ENCODE results near the gene CITED4. TPM values are rescaled to one million over a fixed set of nuclear protein-coding genes. Genes with fewer than 3 reads are reported as not detected.
A peak's percentile ranks its signal among the peaks of the same experiment; 100 is the strongest.

Gene CITED4
- polyA plus RNA-seq, 1 of the 3 experiments (the other 2 are of a cell fraction) = 10.1 TPM

DNA sequence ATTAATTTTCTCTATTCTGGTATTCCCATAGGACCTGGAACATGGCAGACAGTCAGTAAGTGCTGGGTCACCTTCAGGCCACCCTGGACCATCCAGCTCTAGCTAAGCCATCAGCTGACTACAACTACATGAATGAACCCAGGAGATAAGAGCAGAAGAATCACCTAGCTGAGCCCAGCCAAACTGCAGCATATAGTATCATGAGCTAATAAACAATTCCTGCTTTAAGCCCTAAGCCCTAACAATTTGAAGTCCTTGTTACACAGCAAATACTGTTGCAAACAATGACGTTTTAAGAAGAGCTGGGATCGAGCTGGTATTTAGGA is 14.2 kb upstream of the CITED4 start:
- no peak for TF ChIP-seq YY1 (IDR thresholded peaks at IDR 0.05; ENCODE audit: low read depth)
- Histone ChIP-seq H3K9me3 (no peaks in the 10 kb centered on the region), H2AFZ (ENCODE audit: low read depth) (no peak overlapping the region), H3K4me3 (ENCODE audit: low read depth in 2 of 2, low read length in 1 of 2) (no peak overlapping the region), H3K27me3 (ENCODE audit: insufficient read depth) (no peaks in the 10 kb centered on the region), H3K9me2 (no peaks in the 10 kb centered on the region), H3K36me3 (replicated peaks in 1 of 2; ENCODE audit: control insufficient read depth in 1 of 2, insufficient read depth in 2 of 2, low read length in 1 of 2) (no peaks in the 10 kb centered on the region), H3K27ac (ENCODE audit: low read depth in 2 of 2, low read length in 1 of 2) (peak overlapping the region; percentile 88 to 90; a peak in 3 of 4 replicates), H4K20me1 (ENCODE audit: insufficient read depth) (no peaks in the 10 kb centered on the region), H3K4me1 (ENCODE audit: control insufficient read depth in 1 of 2, insufficient read depth in 2 of 2, low read depth in 1 of 2, low read length in 1 of 2) (peaks cover 7 to 28% of the 10 kb centered on the region in 2 experiments; a peak in 3 of 4 replicates), H3K4me2 (no peak overlapping the region), H3F3A (replicated peaks; ENCODE audit: insufficient read depth) (peaks cover 42% of the 10 kb centered on the region), H3K79me2 (ENCODE audit: insufficient read depth) (no peaks in the 10 kb centered on the region), H3K9ac (no peak overlapping the region)
- 90% methylated on average over 2 of the region's 2 CpGs for WGBS (ENCODE audit: low lambda C conversion rate)
- DNase-seq = no peak
- ChIA-PET POLR2A (no interaction called here), CTCF (interaction anchor here (1.1 to 1.6 kb wide), 5 partner anchors 26 to 76 kb away, joined by 3 to 6 read pairs (median 3); no protein-coding TSS in a partner anchor)

DNA sequence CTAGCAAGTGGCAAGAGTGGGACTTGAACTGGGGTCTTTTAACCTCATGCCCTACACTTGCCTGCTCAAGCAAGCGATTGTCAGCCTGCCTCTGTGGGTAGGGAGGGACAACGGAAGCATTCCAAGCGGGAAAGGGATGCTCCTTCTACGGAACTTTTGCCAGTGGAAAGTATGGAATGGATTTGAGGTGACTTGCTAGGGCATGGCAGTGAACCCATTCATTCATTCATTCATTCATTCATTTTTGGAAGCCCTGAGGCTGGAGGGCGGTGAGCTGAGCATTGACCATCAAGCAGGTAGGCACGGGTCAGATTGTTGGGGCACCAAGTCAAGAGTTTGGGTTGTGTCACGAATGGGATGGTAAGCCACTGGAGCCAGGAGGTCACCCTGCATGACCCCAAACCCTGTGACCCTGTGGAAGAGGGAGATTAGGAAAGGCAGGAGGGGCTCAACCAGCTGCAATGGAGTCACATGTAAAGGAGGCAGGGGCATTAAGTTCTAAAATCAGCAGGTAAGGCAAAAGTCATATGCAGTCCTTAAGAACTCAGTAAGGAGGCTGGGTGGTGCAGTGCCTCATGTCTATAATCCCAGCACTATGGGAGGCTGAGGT is 11.8 kb upstream of the CITED4 start:
- 96% methylated on average over 7 of the region's 7 CpGs for WGBS (ENCODE audit: low lambda C conversion rate)
- ChIA-PET POLR2A (interaction anchor here (1.0 kb wide), 1 partner anchor 12 kb away, joined by 3 read pairs; the partner anchor contains the start of gene CITED4), CTCF (interaction anchor here (1.5 kb wide), 1 partner anchor 79 kb away, joined by 4 read pairs; no protein-coding TSS in a partner anchor)
- no peak overlapping the region for H3K9ac ChIP-seq
- peaks cover 7 to 30% of the 10 kb centered on the region in 2 experiments; a peak in 3 of 4 replicates for H3K4me1 ChIP-seq (ENCODE audit: control insufficient read depth in 1 of 2, insufficient read depth in 2 of 2, low read depth in 1 of 2, low read length in 1 of 2)
- H3K79me2 ChIP-seq (ENCODE audit: insufficient read depth) = no peaks in the 10 kb centered on the region
- H3K9me3 ChIP-seq = no peaks in the 10 kb centered on the region
- H3F3A ChIP-seq (replicated peaks; ENCODE audit: insufficient read depth) = peaks cover 39% of the 10 kb centered on the region
- no peak overlapping the region for H3K27ac ChIP-seq (ENCODE audit: low read depth in 2 of 2, low read length in 1 of 2)
- H2AFZ ChIP-seq (ENCODE audit: low read depth) = no peak overlapping the region
- H3K9me2 ChIP-seq = no peaks in the 10 kb centered on the region
- H3K4me3 ChIP-seq (ENCODE audit: low read depth in 2 of 2, low read length in 1 of 2) = no peak overlapping the region
- H3K4me2 ChIP-seq = no peak overlapping the region
- DNase-seq = no peak
- TF ChIP-seq TAF1 (IDR thresholded peaks at IDR 0.05; ENCODE audit: borderline replicate concordance, low read depth, low read length) = no peak
- TF ChIP-seq POLR2AphosphoS5 (IDR thresholded peaks at IDR 0.05; ENCODE audit: low read depth, low read length) = no peak
- TF ChIP-seq NFIC (IDR thresholded peaks at IDR 0.05; ENCODE audit: borderline replicate concordance) = no peak
- TF ChIP-seq GATA2 (CRISPR knock-in tag; IDR thresholded peaks at IDR 0.05) = no peak
- no peaks in the 10 kb centered on the region for H3K36me3 ChIP-seq (replicated peaks in 1 of 2; ENCODE audit: control insufficient read depth in 1 of 2, insufficient read depth in 2 of 2, low read length in 1 of 2)
- H4K20me1 ChIP-seq (ENCODE audit: insufficient read depth) = no peaks in the 10 kb centered on the region
- no peaks in the 10 kb centered on the region for H3K27me3 ChIP-seq (ENCODE audit: insufficient read depth)

DNA sequence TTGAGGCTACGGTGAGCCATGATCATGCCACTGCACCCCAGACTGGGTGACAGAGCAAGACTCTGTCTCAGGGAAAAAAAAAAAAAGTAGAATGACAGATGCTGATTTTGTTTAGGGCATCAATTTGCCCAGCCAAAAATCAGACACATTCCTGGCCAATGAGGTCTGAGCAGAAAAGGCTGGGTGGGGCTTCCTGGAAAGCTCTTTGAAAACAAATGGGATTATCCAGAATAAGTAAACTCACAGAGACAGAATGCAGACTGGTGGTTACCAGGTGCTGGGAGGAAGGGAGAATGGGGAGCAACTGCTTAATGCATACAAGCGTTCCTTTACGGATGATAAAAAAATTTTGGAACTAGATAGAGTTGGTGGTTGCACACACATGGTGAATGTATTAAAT is 10.1 kb upstream of the CITED4 start:
- 75% methylated on average over 3 of the region's 3 CpGs for WGBS (ENCODE audit: low lambda C conversion rate)
- H3K9me3 ChIP-seq = no peaks in the 10 kb centered on the region
- H3K36me3 ChIP-seq (replicated peaks in 1 of 2; ENCODE audit: control insufficient read depth in 1 of 2, insufficient read depth in 2 of 2, low read length in 1 of 2) = no peaks in the 10 kb centered on the region
- H3K9me2 ChIP-seq = no peaks in the 10 kb centered on the region
- no peak overlapping the region for H3K27ac ChIP-seq (ENCODE audit: low read depth in 2 of 2, low read length in 1 of 2)
- no peaks in the 10 kb centered on the region for H3K27me3 ChIP-seq (ENCODE audit: insufficient read depth)
- H3K4me1 ChIP-seq (ENCODE audit: control insufficient read depth in 1 of 2, insufficient read depth in 2 of 2, low read depth in 1 of 2, low read length in 1 of 2) = peaks cover 1 to 20% of the 10 kb centered on the region in 2 experiments; a peak in 3 of 4 replicates
- no peak for TF ChIP-seq RFX5 (IDR thresholded peaks at IDR 0.05; ENCODE audit: low read length)
- TF ChIP-seq, protein P1, sequence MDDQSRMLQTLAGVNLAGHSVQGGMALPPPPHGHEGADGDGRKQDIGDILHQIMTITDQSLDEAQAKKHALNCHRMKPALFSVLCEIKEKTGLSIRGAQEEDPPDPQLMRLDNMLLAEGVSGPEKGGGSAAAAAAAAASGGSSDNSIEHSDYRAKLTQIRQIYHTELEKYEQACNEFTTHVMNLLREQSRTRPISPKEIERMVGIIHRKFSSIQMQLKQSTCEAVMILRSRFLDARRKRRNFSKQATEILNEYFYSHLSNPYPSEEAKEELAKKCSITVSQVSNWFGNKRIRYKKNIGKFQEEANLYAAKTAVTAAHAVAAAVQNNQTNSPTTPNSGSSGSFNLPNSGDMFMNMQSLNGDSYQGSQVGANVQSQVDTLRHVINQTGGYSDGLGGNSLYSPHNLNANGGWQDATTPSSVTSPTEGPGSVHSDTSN (IDR thresholded peaks at IDR 0.05) = no peak
- TF ChIP-seq, protein P2, sequence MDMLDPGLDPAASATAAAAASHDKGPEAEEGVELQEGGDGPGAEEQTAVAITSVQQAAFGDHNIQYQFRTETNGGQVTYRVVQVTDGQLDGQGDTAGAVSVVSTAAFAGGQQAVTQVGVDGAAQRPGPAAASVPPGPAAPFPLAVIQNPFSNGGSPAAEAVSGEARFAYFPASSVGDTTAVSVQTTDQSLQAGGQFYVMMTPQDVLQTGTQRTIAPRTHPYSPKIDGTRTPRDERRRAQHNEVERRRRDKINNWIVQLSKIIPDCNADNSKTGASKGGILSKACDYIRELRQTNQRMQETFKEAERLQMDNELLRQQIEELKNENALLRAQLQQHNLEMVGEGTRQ (IDR thresholded peaks at IDR 0.05; ENCODE audit: borderline replicate concordance, low read depth, low read length) = no peak
- TF ChIP-seq SMC3 (IDR thresholded peaks at IDR 0.05; ENCODE audit: low read depth, low read length) = no peak
- TF ChIP-seq, protein P3, sequence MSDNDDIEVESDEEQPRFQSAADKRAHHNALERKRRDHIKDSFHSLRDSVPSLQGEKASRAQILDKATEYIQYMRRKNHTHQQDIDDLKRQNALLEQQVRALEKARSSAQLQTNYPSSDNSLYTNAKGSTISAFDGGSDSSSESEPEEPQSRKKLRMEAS (IDR thresholded peaks at IDR 0.05; ENCODE audit: low read depth) = no peak
- TF ChIP-seq FOSL2 (IDR thresholded peaks at IDR 0.05; ENCODE audit: borderline replicate concordance, low read depth) = no peak
- TF ChIP-seq YY1 (IDR thresholded peaks at IDR 0.05; ENCODE audit: low read depth) = no peak
- no peak for TF ChIP-seq RAD21 (IDR thresholded peaks at IDR 0.05; ENCODE audit: low read length)
- TF ChIP-seq MEF2A (IDR thresholded peaks at IDR 0.05; ENCODE audit: borderline replicate concordance, low read depth) = no peak
- TF ChIP-seq, protein P4, sequence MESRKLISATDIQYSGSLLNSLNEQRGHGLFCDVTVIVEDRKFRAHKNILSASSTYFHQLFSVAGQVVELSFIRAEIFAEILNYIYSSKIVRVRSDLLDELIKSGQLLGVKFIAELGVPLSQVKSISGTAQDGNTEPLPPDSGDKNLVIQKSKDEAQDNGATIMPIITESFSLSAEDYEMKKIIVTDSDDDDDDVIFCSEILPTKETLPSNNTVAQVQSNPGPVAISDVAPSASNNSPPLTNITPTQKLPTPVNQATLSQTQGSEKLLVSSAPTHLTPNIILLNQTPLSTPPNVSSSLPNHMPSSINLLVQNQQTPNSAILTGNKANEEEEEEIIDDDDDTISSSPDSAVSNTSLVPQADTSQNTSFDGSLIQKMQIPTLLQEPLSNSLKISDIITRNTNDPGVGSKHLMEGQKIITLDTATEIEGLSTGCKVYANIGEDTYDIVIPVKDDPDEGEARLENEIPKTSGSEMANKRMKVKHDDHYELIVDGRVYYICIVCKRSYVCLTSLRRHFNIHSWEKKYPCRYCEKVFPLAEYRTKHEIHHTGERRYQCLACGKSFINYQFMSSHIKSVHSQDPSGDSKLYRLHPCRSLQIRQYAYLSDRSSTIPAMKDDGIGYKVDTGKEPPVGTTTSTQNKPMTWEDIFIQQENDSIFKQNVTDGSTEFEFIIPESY (IDR thresholded peaks at IDR 0.05; ENCODE audit: borderline replicate concordance, low read depth) = no peak
- no peak for TF ChIP-seq NRF1 (IDR thresholded peaks at IDR 0.05; ENCODE audit: low read depth, low read length)
- no peaks in the 10 kb centered on the region for H3K79me2 ChIP-seq (ENCODE audit: insufficient read depth)
- peaks cover 22% of the 10 kb centered on the region for H3F3A ChIP-seq (replicated peaks; ENCODE audit: insufficient read depth)
- H3K9ac ChIP-seq = no peak overlapping the region
- CTCF ChIA-PET = interaction anchor here (1.2 to 1.5 kb wide), 2 partner anchors 76 to 81 kb away, joined by 3 to 4 read pairs; no protein-coding TSS in a partner anchor
- H2AFZ ChIP-seq (ENCODE audit: low read depth) = no peak overlapping the region
- DNase-seq = no peak
- no peak overlapping the region for H3K4me3 ChIP-seq (ENCODE audit: low read depth in 2 of 2, low read length in 1 of 2)
- H4K20me1 ChIP-seq (ENCODE audit: insufficient read depth) = no peaks in the 10 kb centered on the region
- POLR2A ChIA-PET = no interaction called here
- no peak overlapping the region for H3K4me2 ChIP-seq
